Endothelial cell of umbilical vein (primary cell): ENCODE measurements around the gene CBLB. TPM values are rescaled to one million over a fixed set of nuclear protein-coding genes. Genes with fewer than 3 reads are reported as not detected.

Experiments used
- BruUV-seq: library from RNA; stranded (reverse); fragments of 400-500 nt; replicated peaks from 2 replicates; lab custom pipeline; 2021; lab: Mats Ljungman, UMichigan
- CTCF ChIA-PET: fragments of 300-600, 350-600 bp; sonication (Branson Sonifier 250); formaldehyde crosslinking; loops from one replicate; lab custom pipeline; 2021; ENCODE audit warnings: antibody characterized with exemption, inconsistent platforms; lab: Charles Lee
- POLR2A ChIA-PET: fragments of 300-600, 350-600 bp; sonication (Branson Sonifier 250); formaldehyde crosslinking; loops from one replicate; lab custom pipeline; 2021; ENCODE audit warnings: antibody characterized with exemption, inconsistent platforms; lab: Charles Lee
- DNase-seq: peaks from one replicate; pipeline ENCODE4 v3.0.0-alpha.2; 2011; ENCODE audit warnings: low read depth, low spot score
- FAIRE-seq: peaks from 2 replicates; lab custom pipeline; 2011; peaks lifted over from hg19 to GRCh38; lab: Jason Lieb, UNC
- H2AFZ ChIP-seq: 2 replicates; pipeline ENCODE4 v1.6.0; 2012; ENCODE audit warnings: low read depth, low read length, control low read depth, inconsistent platforms
- H3K27ac ChIP-seq: 2 replicates; pipeline ENCODE4 v1.5.1; 2011; ENCODE audit warnings: low read depth, mild to moderate bottlenecking, control low read depth, low read length, moderate library complexity; ENCODE audit not compliant: insufficient read depth
- H3K27me3 ChIP-seq, 2 experiments: 2 replicates each; pipeline versions ENCODE4 v1.6.0 to v1.6.1; 2011; ENCODE audit warnings: low read length in 2 of 2, mixed read lengths in 1 of 2; ENCODE audit not compliant: control insufficient read depth in 2 of 2, insufficient read depth in 2 of 2
- H3K36me3 ChIP-seq, 2 experiments: 2 replicates in 1 of 2; 3 replicates in 1 of 2; pipeline ENCODE4 v1.5.1; 2011; ENCODE audit warnings: low read length in 2 of 2, mild to moderate bottlenecking in 1 of 2, moderate library complexity in 1 of 2; ENCODE audit not compliant: control insufficient read depth in 2 of 2, insufficient read depth in 2 of 2; ENCODE audit errors: extremely low read depth in 1 of 2
- H3K4me1 ChIP-seq: 3 replicates; pipeline ENCODE4 v1.5.1; 2011; ENCODE audit warnings: mild to moderate bottlenecking, low read length; ENCODE audit not compliant: control insufficient read depth, insufficient read depth; ENCODE audit errors: extremely low read depth
- H3K4me2 ChIP-seq: 2 replicates; pipeline ENCODE4 v1.6.1; 2011; ENCODE audit warnings: low read length, control low read depth, mixed read lengths; ENCODE audit not compliant: insufficient read depth
- H3K4me3 ChIP-seq, 3 experiments: fragments of 200-600 bp in 1 of 3; sonication (generic), shearing (Covaris generic) in 1 of 3; replicated peaks in 1 of 3; 2 replicates each; pipeline ENCODE4 v1.5.1; 2011 to 2016; ENCODE audit warnings: control low read depth in 3 of 3, low read length in 3 of 3, mild to moderate bottlenecking in 2 of 3, inconsistent platforms in 1 of 3, low read depth in 1 of 3, moderate library complexity in 1 of 3; ENCODE audit not compliant: insufficient read depth in 1 of 3
- H3K79me2 ChIP-seq: 2 replicates; pipeline ENCODE4 v1.6.0; 2012; ENCODE audit warnings: low read length, inconsistent platforms; ENCODE audit not compliant: control insufficient read depth, insufficient read depth
- H3K9ac ChIP-seq: replicated peaks from 2 replicates; pipeline ENCODE3; 2011; ENCODE audit warnings: low read length, control low read depth; ENCODE audit not compliant: insufficient read depth; ENCODE audit errors: extremely low read depth
- H3K9me1 ChIP-seq: replicated peaks from 3 replicates; pipeline ENCODE4 v1.6.0; 2011; ENCODE audit warnings: mild to moderate bottlenecking, low read length; ENCODE audit not compliant: control insufficient read depth, insufficient read depth; ENCODE audit errors: extremely low read depth
- H3K9me3 ChIP-seq: replicated peaks from 2 replicates; pipeline ENCODE4 v1.5.1; 2012; ENCODE audit warnings: low read length, inconsistent platforms; ENCODE audit not compliant: control insufficient read depth, insufficient read depth
- H4K20me1 ChIP-seq: replicated peaks from 2 replicates; pipeline ENCODE3; 2011; ENCODE audit warnings: mild to moderate bottlenecking, low read length; ENCODE audit not compliant: control insufficient read depth, insufficient read depth; ENCODE audit errors: extremely low read depth
- EZH2 ChIP-seq: IDR thresholded peaks from 2 replicates; pipeline ENCODE4 v1.6.1; 2012; ENCODE audit warnings: borderline replicate concordance, low read depth, mild to moderate bottlenecking, moderate library complexity, low read length, inconsistent platforms; ENCODE audit not compliant: severe bottlenecking
- JUN ChIP-seq: IDR thresholded peaks from 2 replicates; pipeline ENCODE4 v1.6.1; 2011; ENCODE audit warnings: borderline replicate concordance, low read depth; ENCODE audit not compliant: insufficient read length, insufficient read depth
- MYC ChIP-seq: IDR thresholded peaks from one replicate; pipeline ENCODE4 v1.6.1; 2011; ENCODE audit warnings: mild to moderate bottlenecking, low read depth, low read length
- POLR2A ChIP-seq: IDR thresholded peaks from 2 replicates; pipeline ENCODE4 v1.6.1; 2012; ENCODE audit warnings: low read depth, mild to moderate bottlenecking, control low read depth, low read length
- POLR2AphosphoS5 ChIP-seq: IDR thresholded peaks from 2 replicates; pipeline ENCODE4 v1.6.1; 2012; ENCODE audit warnings: low read depth, mild to moderate bottlenecking, control low read depth, low read length, moderate library complexity; ENCODE audit not compliant: insufficient read depth
- dilution Hi-C: fragments of 300-500 bp; cut with MboI; formaldehyde crosslinking; loops from one replicate; pipeline ENCODE4 v1.15.0; 2019; ENCODE audit warnings: low sequenced_read_pairs; ENCODE audit not compliant: extremely low pct_ligation_motif_present
- intact Hi-C: fragments of 100-400 bp; cut with micrococcal nuclease; formaldehyde crosslinking; loops from one replicate; pipeline ENCODE4 v1.10.0; 2022
- polyA plus RNA-seq, 4 experiments: library from polyadenylated mRNA; depleted of rRNA in 3 of 4; stranded (reverse) in 3 of 4; unstranded in 1 of 4; fragments of >200 nt; gene quantifications; 2 replicates each; pipeline versions ENCODE4 v1.2.1 to v1.2.3, GENCODE V29; 2011 to 2012; ENCODE audit warnings: missing spikeins in 1 of 4
- total RNA-seq: library from RNA; stranded (reverse); gene quantifications from 2 replicates; pipeline ENCODE4 v1.2.3, GENCODE V29; 2021
- TF ChIP-seq, protein P1 (sequence below), 2 donors: IDR thresholded peaks; 1 replicate in 1 of 2; 2 replicates in 1 of 2; pipeline ENCODE4 v1.5.1; 2011; ENCODE audit warnings: low read length in 2 of 2, mild to moderate bottlenecking in 2 of 2, moderate library complexity in 2 of 2, control low read depth in 1 of 2, inconsistent platforms in 1 of 2, low read depth in 1 of 2; ENCODE audit not compliant: insufficient read depth in 1 of 2; ENCODE audit errors: extremely low read depth in 1 of 2

The CBLB gene
- total and polyA plus RNA-seq, 2 donors (not counting 3 experiments of a cell fraction or from before 2014, with no cell fraction given): 17.8 to 39.6 TPM

DNA sequence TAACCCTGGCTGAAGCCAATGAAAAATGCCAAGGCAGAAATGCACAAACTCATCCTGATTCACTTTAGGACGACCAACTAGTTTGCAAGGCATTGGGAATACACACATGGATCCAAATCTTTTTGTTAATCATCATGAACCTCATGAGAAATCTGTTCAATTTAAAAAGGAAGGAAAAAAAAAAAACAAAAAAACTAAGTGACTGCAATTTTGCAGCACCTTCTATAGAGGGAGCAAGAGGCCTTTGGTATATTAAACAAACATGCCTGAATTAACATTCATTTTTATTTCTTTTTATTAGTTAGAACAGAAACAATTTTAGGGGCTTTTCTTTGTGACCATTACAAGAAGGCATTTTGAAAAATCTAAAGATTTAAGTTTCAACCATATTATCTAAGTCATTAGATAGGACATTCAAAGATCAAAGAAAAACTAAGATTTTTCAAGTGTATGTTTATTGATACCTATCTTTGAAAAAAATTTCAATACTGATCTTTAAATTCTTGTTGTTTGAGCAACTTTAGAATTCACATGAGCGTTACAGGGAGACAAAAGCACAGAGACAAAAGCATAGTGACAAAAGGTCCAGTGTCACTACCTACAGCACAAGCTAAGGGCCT is 182.4 kb downstream of the CBLB start:
- Histone ChIP-seq H3K27me3 (no peaks in the 10 kb centered on the region), H3K9ac (no peak overlapping the region), H3K9me1 (no peaks in the 10 kb centered on the region), H3K27ac (no peak overlapping the region), H3K36me3 (peaks cover 2 to 3% of the 10 kb centered on the region in 2 experiments), H4K20me1 (no peaks in the 10 kb centered on the region), H3K79me2 (no peaks in the 10 kb centered on the region), H2AFZ (no peak overlapping the region), H3K4me1 (no peaks in the 10 kb centered on the region), H3K9me3 (no peaks in the 10 kb centered on the region), H3K4me3 (no peak overlapping the region), H3K4me2 (no peak overlapping the region)
- dilution Hi-C loops: no loop called here
- CTCF ChIA-PET: interaction anchor here (0.6 to 3.8 kb wide), 4 partner anchors 18 to 1378 kb away, joined by 3 to 49 read pairs (median 6); partner anchors contain the start of gene CBLB
- BruUV-seq: no TSS peak
- POLR2A ChIA-PET: no interaction called here
- no peak for FAIRE-seq
- peak; percentile 24 for DNase-seq
- intact Hi-C loops: loop anchor here (1.0 to 10.0 kb wide), 7 partner anchors 182 to 1432 kb away; partner anchors contain the start of gene CBLB
- TF ChIP-seq POLR2AphosphoS5: no peak
- TF ChIP-seq MYC: no peak
- TF ChIP-seq, protein P1, sequence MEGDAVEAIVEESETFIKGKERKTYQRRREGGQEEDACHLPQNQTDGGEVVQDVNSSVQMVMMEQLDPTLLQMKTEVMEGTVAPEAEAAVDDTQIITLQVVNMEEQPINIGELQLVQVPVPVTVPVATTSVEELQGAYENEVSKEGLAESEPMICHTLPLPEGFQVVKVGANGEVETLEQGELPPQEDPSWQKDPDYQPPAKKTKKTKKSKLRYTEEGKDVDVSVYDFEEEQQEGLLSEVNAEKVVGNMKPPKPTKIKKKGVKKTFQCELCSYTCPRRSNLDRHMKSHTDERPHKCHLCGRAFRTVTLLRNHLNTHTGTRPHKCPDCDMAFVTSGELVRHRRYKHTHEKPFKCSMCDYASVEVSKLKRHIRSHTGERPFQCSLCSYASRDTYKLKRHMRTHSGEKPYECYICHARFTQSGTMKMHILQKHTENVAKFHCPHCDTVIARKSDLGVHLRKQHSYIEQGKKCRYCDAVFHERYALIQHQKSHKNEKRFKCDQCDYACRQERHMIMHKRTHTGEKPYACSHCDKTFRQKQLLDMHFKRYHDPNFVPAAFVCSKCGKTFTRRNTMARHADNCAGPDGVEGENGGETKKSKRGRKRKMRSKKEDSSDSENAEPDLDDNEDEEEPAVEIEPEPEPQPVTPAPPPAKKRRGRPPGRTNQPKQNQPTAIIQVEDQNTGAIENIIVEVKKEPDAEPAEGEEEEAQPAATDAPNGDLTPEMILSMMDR (IDR thresholded peaks at IDR 0.05; ENCODE audit: extremely low read depth in 1 of 2, insufficient read depth in 1 of 2, low read depth in 1 of 2, low read length in 2 of 2): peak; percentile 58
- no peak for TF ChIP-seq EZH2
- no peak for TF ChIP-seq POLR2A
- no peak for TF ChIP-seq JUN
